SU-DHL-6 (cell line): ENCODE results near the gene IL17RE.

Experiments used
- H2AFZ ChIP-seq: fragments of 200-600 bp; sonication (generic); 2 replicates; pipeline ENCODE4 v1.6.1; 2014; ENCODE audit warnings: low read depth, mild to moderate bottlenecking, moderate library complexity, mixed read lengths, antibody characterized with exemption, low read length; ENCODE audit not compliant: severe bottlenecking
- H3F3A ChIP-seq: fragments of 200-600 bp; shearing (Covaris generic); 2 replicates; pipeline ENCODE4 v1.6.0; 2016; ENCODE audit warnings: antibody characterized with exemption, mild to moderate bottlenecking; ENCODE audit not compliant: insufficient read depth
- H3K27ac ChIP-seq: fragments of 200-600 bp; sonication (generic); 2 replicates; pipeline ENCODE4 v1.5.1; 2016; ENCODE audit warnings: low read depth, mild to moderate bottlenecking, low read length, moderate library complexity, mixed read lengths
- H3K27me3 ChIP-seq: fragments of 200-600 bp; sonication (generic), shearing (Covaris generic); 2 replicates; pipeline ENCODE4 v1.6.0; 2014; ENCODE audit warnings: mild to moderate bottlenecking, low read length
- H3K36me3 ChIP-seq: fragments of 200-600 bp; sonication (generic); 2 replicates; pipeline ENCODE4 v1.6.1; 2014; ENCODE audit warnings: mild to moderate bottlenecking, low read length, mixed read lengths
- H3K4me2 ChIP-seq: fragments of 300-600, 200-600 bp; shearing (Covaris generic), sonication (generic); 2 replicates; pipeline ENCODE4 v1.6.0; 2014; ENCODE audit warnings: low read length, low read depth, mild to moderate bottlenecking; ENCODE audit not compliant: poor library complexity, severe bottlenecking
- H3K4me3 ChIP-seq: fragments of 200-600 bp; sonication (generic); 2 replicates; pipeline ENCODE4 v1.5.1; 2014; ENCODE audit warnings: antibody characterized with exemption, low read length, mild to moderate bottlenecking, mixed read lengths; ENCODE audit not compliant: insufficient read depth, poor library complexity, severe bottlenecking
- H3K79me2 ChIP-seq: fragments of 200-600 bp; sonication (generic); 2 replicates; pipeline ENCODE4 v1.6.1; 2014; ENCODE audit warnings: mild to moderate bottlenecking, low read length, moderate library complexity; ENCODE audit not compliant: insufficient read depth
- H3K9ac ChIP-seq: fragments of 200-600 bp; sonication (generic); 2 replicates; pipeline ENCODE4 v1.7.0; 2014; ENCODE audit warnings: mild to moderate bottlenecking, low read length
- H3K9me2 ChIP-seq: fragments of 200-600 bp; sonication (generic); replicated peaks from 2 replicates; pipeline ENCODE4 v1.6.1; 2014; ENCODE audit warnings: low read length; ENCODE audit not compliant: insufficient read depth
- H3K9me3 ChIP-seq: fragments of 200-600 bp; sonication (generic); 2 replicates; pipeline ENCODE4 v1.6.1; 2014; ENCODE audit warnings: low read length, mixed read lengths; ENCODE audit not compliant: insufficient read depth
- H4K20me1 ChIP-seq: fragments of 200-600 bp; sonication (generic); 2 replicates; pipeline ENCODE4 v1.6.1; 2014; ENCODE audit warnings: low read depth, mild to moderate bottlenecking, antibody characterized with exemption, low read length, moderate library complexity, mixed read lengths
- EZH2phosphoT487 ChIP-seq: fragments of 200-600 bp; sonication (generic), shearing (Covaris generic); conservative IDR thresholded peaks from 2 replicates; pipeline ENCODE4 v1.6.1; 2018; ENCODE audit warnings: mild to moderate bottlenecking, antibody characterized with exemption, low read length, moderate library complexity, mixed read lengths
- TF ChIP-seq, protein P1 (sequence below): fragments of 200-600 bp; sonication (generic); IDR thresholded peaks from one replicate; pipeline ENCODE4 v1.5.1; 2017; ENCODE audit warnings: antibody characterized with exemption, mild to moderate bottlenecking, low read length, moderate library complexity; ENCODE audit not compliant: insufficient read depth, poor library complexity, severe bottlenecking

IL17RE gene

DNA sequence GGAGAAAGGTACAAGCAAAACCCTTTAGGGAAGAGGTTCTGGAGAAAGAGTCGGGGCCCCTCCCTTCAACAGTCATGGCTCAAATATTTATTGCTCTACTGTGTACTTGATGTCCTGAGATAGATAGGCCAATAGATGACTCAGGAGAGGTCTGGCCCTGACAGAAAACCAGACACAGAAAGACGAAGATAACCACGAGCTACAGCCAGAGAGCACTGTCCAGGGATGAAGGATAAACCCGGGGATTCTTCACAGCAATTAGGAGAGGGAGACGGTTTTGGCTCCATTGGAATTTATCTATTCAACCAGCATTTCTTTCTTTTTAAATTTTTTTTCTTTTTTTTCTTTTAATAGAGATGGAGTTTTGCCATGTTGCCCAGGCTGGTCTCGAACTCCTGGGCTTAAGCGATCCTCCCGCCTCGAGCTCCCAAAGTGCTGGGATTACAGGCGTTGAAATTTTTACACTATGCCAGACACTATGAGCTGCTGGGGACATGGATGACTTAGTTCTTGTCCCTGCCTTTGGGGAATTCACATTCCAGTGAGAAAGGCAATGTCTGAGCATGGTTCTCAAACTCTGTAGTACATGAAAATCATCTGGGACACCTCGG is 18.0 kb upstream of the IL17RE start:
- Histone ChIP-seq H3K27me3 (no peaks in the 10 kb centered on the region), H2AFZ (no peak overlapping the region), H3K9ac (no peak overlapping the region), H3K4me2 (no peak overlapping the region), H3K79me2 (no peaks in the 10 kb centered on the region), H3K36me3 (no peaks in the 10 kb centered on the region), H4K20me1 (no peaks in the 10 kb centered on the region), H3K9me2 (no peaks in the 10 kb centered on the region), H3K9me3 (no peaks in the 10 kb centered on the region), H3K4me3 (no peak overlapping the region), H3F3A (0 out of 2 replicates have a peak, but pooled peaks cover 2% of the 10 kb centered on the region), H3K27ac (no peak overlapping the region)
- TF ChIP-seq EZH2phosphoT487, result no peak
- TF ChIP-seq, protein P1, sequence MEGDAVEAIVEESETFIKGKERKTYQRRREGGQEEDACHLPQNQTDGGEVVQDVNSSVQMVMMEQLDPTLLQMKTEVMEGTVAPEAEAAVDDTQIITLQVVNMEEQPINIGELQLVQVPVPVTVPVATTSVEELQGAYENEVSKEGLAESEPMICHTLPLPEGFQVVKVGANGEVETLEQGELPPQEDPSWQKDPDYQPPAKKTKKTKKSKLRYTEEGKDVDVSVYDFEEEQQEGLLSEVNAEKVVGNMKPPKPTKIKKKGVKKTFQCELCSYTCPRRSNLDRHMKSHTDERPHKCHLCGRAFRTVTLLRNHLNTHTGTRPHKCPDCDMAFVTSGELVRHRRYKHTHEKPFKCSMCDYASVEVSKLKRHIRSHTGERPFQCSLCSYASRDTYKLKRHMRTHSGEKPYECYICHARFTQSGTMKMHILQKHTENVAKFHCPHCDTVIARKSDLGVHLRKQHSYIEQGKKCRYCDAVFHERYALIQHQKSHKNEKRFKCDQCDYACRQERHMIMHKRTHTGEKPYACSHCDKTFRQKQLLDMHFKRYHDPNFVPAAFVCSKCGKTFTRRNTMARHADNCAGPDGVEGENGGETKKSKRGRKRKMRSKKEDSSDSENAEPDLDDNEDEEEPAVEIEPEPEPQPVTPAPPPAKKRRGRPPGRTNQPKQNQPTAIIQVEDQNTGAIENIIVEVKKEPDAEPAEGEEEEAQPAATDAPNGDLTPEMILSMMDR, result no peak

DNA sequence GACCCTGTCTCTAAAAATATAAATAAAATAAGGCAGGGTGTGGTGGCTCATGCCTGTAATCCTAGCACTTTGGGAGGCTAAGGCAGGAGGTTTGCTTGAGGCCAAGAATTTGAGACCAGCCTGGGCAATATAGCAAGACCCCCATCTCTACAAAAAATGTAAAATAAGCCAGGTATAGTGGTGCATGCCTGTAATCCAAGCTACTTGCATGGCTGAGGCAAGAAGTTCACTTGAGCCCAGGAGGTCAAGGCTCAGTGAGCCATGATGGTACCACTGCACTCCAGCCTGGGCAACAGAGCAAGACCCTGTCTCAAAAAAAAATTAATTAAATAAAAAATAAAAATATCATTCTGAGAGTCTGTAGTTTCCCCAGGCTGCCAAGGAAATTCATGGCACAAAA is 16.3 kb upstream of the IL17RE start:
- Histone ChIP-seq H3K4me2 (no peak overlapping the region), H3F3A (0 out of 2 replicates have a peak, but pooled peaks cover 3% of the 10 kb centered on the region), H3K9me2 (no peaks in the 10 kb centered on the region), H3K4me3 (no peak overlapping the region), H3K79me2 (peaks cover 9% of the 10 kb centered on the region), H3K27me3 (no peaks in the 10 kb centered on the region), H3K9me3 (no peaks in the 10 kb centered on the region), H4K20me1 (no peaks in the 10 kb centered on the region), H2AFZ (no peak overlapping the region), H3K27ac (no peak overlapping the region), H3K36me3 (no peaks in the 10 kb centered on the region), H3K9ac (no peak overlapping the region)
- no peak for TF ChIP-seq EZH2phosphoT487
- TF ChIP-seq, protein P1, result no peak

DNA sequence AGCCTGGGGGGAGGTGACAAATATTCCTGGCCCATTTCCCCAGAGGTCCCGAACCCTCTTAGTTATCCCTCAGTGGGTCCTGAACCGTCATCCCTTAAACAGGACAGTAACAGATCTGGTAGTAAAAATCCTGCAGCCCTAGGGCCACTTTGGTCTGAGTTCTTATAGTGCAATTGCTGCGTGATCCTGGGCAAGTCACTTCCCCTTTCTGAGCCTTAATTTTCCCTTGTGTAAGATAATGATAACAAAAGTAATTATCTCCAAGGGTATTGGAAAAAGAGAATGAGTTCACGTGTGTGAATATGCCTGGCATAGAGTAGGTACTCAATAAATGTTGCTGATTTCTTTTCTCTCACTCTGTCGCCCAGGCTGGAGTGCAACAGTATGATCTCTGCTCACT is 15.2 kb upstream of the IL17RE start:
- TF ChIP-seq, protein P1, result no peak
- TF ChIP-seq EZH2phosphoT487, result no peak
- H4K20me1 ChIP-seq, result no peaks in the 10 kb centered on the region; the same call in 1 of the 2 replicates
- no peaks in the 10 kb centered on the region for H3K27me3 ChIP-seq
- no peak overlapping the region for H3K27ac ChIP-seq
- H2AFZ ChIP-seq, result no peak overlapping the region
- no peak overlapping the region for H3K4me3 ChIP-seq
- no peak overlapping the region for H3K4me2 ChIP-seq
- H3K9me3 ChIP-seq, result no peaks in the 10 kb centered on the region
- H3K36me3 ChIP-seq, result no peaks in the 10 kb centered on the region
- H3K79me2 ChIP-seq, result peaks cover 16% of the 10 kb centered on the region
- H3K9me2 ChIP-seq, result no peaks in the 10 kb centered on the region
- H3F3A ChIP-seq, result 0 out of 2 replicates have a peak, but pooled peaks cover 3% of the 10 kb centered on the region
- no peak overlapping the region for H3K9ac ChIP-seq
